Kidney epithelial cell (primary cell): ENCODE results near the gene MTF2. TPM values are rescaled to one million over a fixed set of nuclear protein-coding genes. Genes with fewer than 3 reads are reported as not detected.

Experiments
- DNase-seq: peaks from one replicate; pipeline ENCODE4 v3.0.0-alpha.2; 2010; ENCODE audit warnings: low read depth
- H3K27me3 ChIP-seq: 2 replicates; pipeline ENCODE4 v1.6.0; 2011; ENCODE audit warnings: low read length; ENCODE audit not compliant: control insufficient read depth, insufficient read depth
- H3K36me3 ChIP-seq: 2 replicates; pipeline ENCODE4 v1.5.1; 2011; ENCODE audit warnings: low read length; ENCODE audit not compliant: control insufficient read depth, insufficient read depth
- H3K4me3 ChIP-seq: 2 replicates; pipeline ENCODE4 v1.5.1; 2011; ENCODE audit warnings: low read depth, mild to moderate bottlenecking, control low read depth, low read length
- total RNA-seq: library from RNA; depleted of rRNA; stranded (reverse); fragments of >200 nt; gene quantifications from 2 replicates; pipeline ENCODE4 v1.2.3, GENCODE V29; 2015
- TF ChIP-seq, protein P1 (sequence below): IDR thresholded peaks from 2 replicates; pipeline ENCODE4 v1.5.1; 2011; ENCODE audit warnings: mild to moderate bottlenecking, moderate library complexity, low read length, control low read depth, inconsistent platforms; ENCODE audit not compliant: insufficient read depth, poor library complexity, severe bottlenecking

The MTF2 gene
- total RNA-seq, 1 donor from 2014 or later = 18.1 TPM

DNA sequence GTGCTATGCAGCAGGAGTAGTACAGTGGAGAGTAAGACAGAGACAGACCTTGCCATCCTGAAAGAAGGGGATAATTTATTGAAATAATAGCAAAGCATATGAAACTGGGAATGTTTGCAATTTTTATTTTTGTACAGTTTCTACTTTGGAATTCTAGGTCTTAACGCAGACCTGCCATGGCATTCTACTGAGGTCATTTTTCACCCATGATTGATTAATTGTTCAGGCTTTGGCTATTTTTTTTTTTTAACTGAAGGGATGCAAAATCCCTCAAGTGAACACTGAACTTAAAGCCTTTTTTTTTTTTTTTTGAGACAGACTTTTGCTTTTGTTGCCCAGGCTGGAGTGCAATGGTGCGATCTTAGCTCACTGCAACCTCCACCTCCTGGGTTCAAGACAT lies 27.1 kb downstream of the MTF2 start:
- H3K27me3 ChIP-seq = no peaks in the 10 kb centered on the region
- H3K4me3 ChIP-seq = no peak overlapping the region
- TF ChIP-seq, protein P1, sequence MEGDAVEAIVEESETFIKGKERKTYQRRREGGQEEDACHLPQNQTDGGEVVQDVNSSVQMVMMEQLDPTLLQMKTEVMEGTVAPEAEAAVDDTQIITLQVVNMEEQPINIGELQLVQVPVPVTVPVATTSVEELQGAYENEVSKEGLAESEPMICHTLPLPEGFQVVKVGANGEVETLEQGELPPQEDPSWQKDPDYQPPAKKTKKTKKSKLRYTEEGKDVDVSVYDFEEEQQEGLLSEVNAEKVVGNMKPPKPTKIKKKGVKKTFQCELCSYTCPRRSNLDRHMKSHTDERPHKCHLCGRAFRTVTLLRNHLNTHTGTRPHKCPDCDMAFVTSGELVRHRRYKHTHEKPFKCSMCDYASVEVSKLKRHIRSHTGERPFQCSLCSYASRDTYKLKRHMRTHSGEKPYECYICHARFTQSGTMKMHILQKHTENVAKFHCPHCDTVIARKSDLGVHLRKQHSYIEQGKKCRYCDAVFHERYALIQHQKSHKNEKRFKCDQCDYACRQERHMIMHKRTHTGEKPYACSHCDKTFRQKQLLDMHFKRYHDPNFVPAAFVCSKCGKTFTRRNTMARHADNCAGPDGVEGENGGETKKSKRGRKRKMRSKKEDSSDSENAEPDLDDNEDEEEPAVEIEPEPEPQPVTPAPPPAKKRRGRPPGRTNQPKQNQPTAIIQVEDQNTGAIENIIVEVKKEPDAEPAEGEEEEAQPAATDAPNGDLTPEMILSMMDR = no peak
- no peaks in the 10 kb centered on the region for H3K36me3 ChIP-seq
- DNase-seq = no peak

DNA sequence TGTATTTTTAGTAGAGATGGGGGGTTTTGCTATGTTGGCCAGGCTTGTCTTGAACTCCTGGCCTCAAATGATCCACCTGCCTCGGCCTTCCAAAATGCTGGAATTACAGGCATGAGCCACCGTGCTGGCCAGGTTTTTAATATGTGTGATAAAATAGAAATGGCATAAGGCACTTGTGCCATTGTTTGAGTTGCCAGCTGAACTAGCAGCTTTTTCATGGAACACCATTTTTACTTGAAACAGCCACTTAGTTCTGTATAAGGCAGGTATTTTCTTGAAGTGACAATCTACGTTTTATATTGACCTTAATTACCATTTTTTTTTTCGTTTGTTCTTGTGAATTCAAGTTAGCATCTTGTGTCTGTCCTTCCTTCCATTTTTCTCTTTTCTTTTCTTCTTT lies 28.3 kb downstream of the MTF2 start:
- Histone ChIP-seq H3K4me3 (no peak overlapping the region), H3K27me3 (no peaks in the 10 kb centered on the region), H3K36me3 (no peaks in the 10 kb centered on the region)
- DNase-seq = no peak
- TF ChIP-seq, protein P1 = no peak

- H3K27me3 ChIP-seq = no peaks in the 10 kb centered on the region
- no peak overlapping the region for H3K4me3 ChIP-seq
- TF ChIP-seq, protein P1 = no peak
- H3K36me3 ChIP-seq = no peaks in the 10 kb centered on the region
- no peak for DNase-seq
Measured at GRCh38 chr1:93108335-93108734, 29.3 kb downstream of the MTF2 start.

- no peaks in the 10 kb centered on the region for H3K36me3 ChIP-seq
Measured at GRCh38 chr1:93109578-93109977, 30.5 kb downstream of the MTF2 start.

DNA sequence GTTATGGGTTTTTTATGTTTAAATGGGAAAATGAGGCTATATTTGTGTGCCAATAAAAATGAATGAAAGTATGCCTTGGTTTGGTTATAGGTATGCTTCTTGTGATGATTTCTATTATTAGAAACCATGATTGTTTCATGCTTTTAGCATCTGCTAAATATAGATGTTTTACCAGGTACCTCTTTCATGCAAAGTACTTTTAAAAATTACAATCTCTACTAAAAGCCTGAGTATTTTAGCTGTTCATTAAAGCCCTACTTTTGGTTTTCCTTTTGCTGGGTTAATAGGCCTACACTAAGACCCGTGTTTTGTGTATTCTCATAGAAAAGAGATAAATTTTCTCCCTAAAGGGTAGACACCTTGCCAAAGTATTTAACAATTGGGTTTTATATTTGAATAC lies 32.0 kb downstream of the MTF2 start:
- no peak for DNase-seq
- Histone ChIP-seq H3K4me3 (no peak overlapping the region), H3K36me3 (no peaks in the 10 kb centered on the region), H3K27me3 (no peaks in the 10 kb centered on the region)
- TF ChIP-seq, protein P1 = no peak

More at GRCh38 chr1:93109578-93109977, 30.5 kb downstream of the MTF2 start:
- no peak for DNase-seq
- Histone ChIP-seq H3K27me3 (no peaks in the 10 kb centered on the region), H3K4me3 (no peak overlapping the region)
- TF ChIP-seq, protein P1 = no peak

- TF ChIP-seq, protein P1 = no peak
- Histone ChIP-seq H3K36me3 (no peaks in the 10 kb centered on the region), H3K27me3 (no peaks in the 10 kb centered on the region), H3K4me3 (no peak overlapping the region)
- DNase-seq = no peak
Measured at GRCh38 chr1:93111561-93111960, 32.5 kb downstream of the MTF2 start.
